Astrocyte (in vitro differentiated cells and primary cell): ENCODE measurements around the gene SDK1.

Experiments used
- CTCF ChIP-seq: IDR thresholded peaks from 2 replicates; pipeline ENCODE4 v1.5.1; 2011; ENCODE audit warnings: low read depth, mild to moderate bottlenecking, inconsistent platforms, low read length, moderate library complexity; ENCODE audit not compliant: insufficient read depth
- EZH2 ChIP-seq: IDR thresholded peaks from 2 replicates; pipeline ENCODE4 v1.6.1; 2012; ENCODE audit warnings: mild to moderate bottlenecking, low read length, inconsistent platforms; ENCODE audit not compliant: insufficient read depth

GRCh38 chr7:4211261-4211660, 910.2 kb downstream of the SDK1 start:
- TF ChIP-seq CTCF = no peak
- TF ChIP-seq EZH2 = no peak
